Globus pallidus (tissue), 1 donor: ENCODE data around the gene OSBPL6.

Experiments used
- DNase-seq: peaks from one replicate; pipeline ENCODE4 v3.0.0-alpha.2; 2015; ENCODE audit warnings: low spot score

Gene OSBPL6

GRCh38 chr2:178271629-178272333 lies 77.5 kb downstream of the OSBPL6 start:
- peak; percentile 56 for DNase-seq

- DNase-seq: no peak
These were observed 79.6 kb downstream of the OSBPL6 start for GRCh38 chr2:178273787-178274360.

GRCh38 chr2:178275600-178275999 lies 81.3 kb downstream of the OSBPL6 start:
- peak; percentile 26 for DNase-seq

GRCh38 chr2:178277741-178278197 lies 83.5 kb downstream of the OSBPL6 start:
- DNase-seq: no peak

GRCh38 chr2:178279142-178279541 lies 84.8 kb downstream of the OSBPL6 start:
- no peak for DNase-seq

- DNase-seq: no peak
These were observed 85.3 kb downstream of the OSBPL6 start for GRCh38 chr2:178279636-178280035.

GRCh38 chr2:178280244-178280852 lies 86.0 kb downstream of the OSBPL6 start:
- no peak for DNase-seq

GRCh38 chr2:178282075-178282815 lies 87.9 kb downstream of the OSBPL6 start:
- DNase-seq: peak; percentile 16

GRCh38 chr2:178283341-178283918 lies 89.1 kb downstream of the OSBPL6 start:
- DNase-seq: no peak

- DNase-seq: no peak
These were observed 90.4 kb downstream of the OSBPL6 start for GRCh38 chr2:178284613-178285286.

- no peak for DNase-seq
These were observed 90.9 kb downstream of the OSBPL6 start for GRCh38 chr2:178285287-178285615.

- no peak for DNase-seq
These were observed 92.3 kb downstream of the OSBPL6 start for GRCh38 chr2:178286636-178287035.

- DNase-seq: no peak
These were observed 93.5 kb downstream of the OSBPL6 start for GRCh38 chr2:178287652-178288344.

GRCh38 chr2:178291703-178292102 lies 97.4 kb downstream of the OSBPL6 start:
- no peak for DNase-seq

GRCh38 chr2:178292586-178292985 lies 98.3 kb downstream of the OSBPL6 start:
- no peak for DNase-seq

GRCh38 chr2:178295115-178295514 lies 100.8 kb downstream of the OSBPL6 start:
- DNase-seq: no peak

GRCh38 chr2:178295906-178296305 lies 101.6 kb downstream of the OSBPL6 start:
- DNase-seq: no peak

GRCh38 chr2:178296394-178297090 lies 102.2 kb downstream of the OSBPL6 start:
- no peak for DNase-seq

- no peak for DNase-seq
These were observed 102.7 kb downstream of the OSBPL6 start for GRCh38 chr2:178297091-178297411.

GRCh38 chr2:178298785-178299212 lies 104.5 kb downstream of the OSBPL6 start:
- DNase-seq: no peak
